Muscle of arm (tissue), 12 donors: ENCODE data around the gene S100A1. TPM values are rescaled to one million over a fixed set of nuclear protein-coding genes. Genes with fewer than 3 reads are reported as not detected.
"Not testable (repeated sequence)": the region's sequence is repeated elsewhere in the genome, so short reads cannot be mapped to it uniquely, and the experiment has no call there.

Experiments
- DNase-seq: peaks from one replicate; pipeline ENCODE4 v3.0.0-alpha.2; 2013
- polyA plus RNA-seq, 12 donors: library from polyadenylated mRNA; unstranded; fragments of 120-200 nt; gene quantifications; one replicate each; pipeline ENCODE4 v1.2.1, GENCODE V29; 2013; ENCODE audit not compliant: insufficient read length in 12 of 12

Gene S100A1
- polyA plus RNA-seq, 12 donors: 2.9 to 20.1 (median 7.0) TPM; not detected in 2

GRCh38 chr1:153649863-153650235 is 21.6 kb downstream of the S100A1 start:
- peak; percentile 55 for DNase-seq

GRCh38 chr1:153651771-153652170 is 23.5 kb downstream of the S100A1 start:
- DNase-seq: no peak

GRCh38 chr1:153652805-153653500 is 24.7 kb downstream of the S100A1 start:
- no peak for DNase-seq

- DNase-seq: no peak
Measured at GRCh38 chr1:153655333-153655732, 27.1 kb downstream of the S100A1 start.

- DNase-seq: peak; percentile 94
Measured at GRCh38 chr1:153658400-153659174, 30.4 kb downstream of the S100A1 start, which contains the start of gene SNAPIN. SNAPIN (plus strand) TSS chr1:153658703; CDS start chr1:153658744, 41 bp downstream.

- no peak for DNase-seq
Measured at GRCh38 chr1:153659175-153659534, 30.9 kb downstream of the S100A1 start.

GRCh38 chr1:153659656-153660055 is 31.4 kb downstream of the S100A1 start:
- DNase-seq: no peak

GRCh38 chr1:153661111-153661708 is 33.0 kb downstream of the S100A1 start:
- DNase-seq: no peak

GRCh38 chr1:153662269-153662668 is 34.0 kb downstream of the S100A1 start:
- no peak for DNase-seq

- DNase-seq: no peak
Measured at GRCh38 chr1:153663211-153663610, 35.0 kb downstream of the S100A1 start.

- no peak for DNase-seq
Measured at GRCh38 chr1:153667439-153667838, 39.2 kb downstream of the S100A1 start.

- DNase-seq: not testable (repeated sequence)
Measured at GRCh38 chr1:153668672-153669071, 40.4 kb downstream of the S100A1 start.

GRCh38 chr1:153669606-153670005 is 41.4 kb downstream of the S100A1 start:
- DNase-seq: no peak

GRCh38 chr1:153670257-153670858 is 42.1 kb downstream of the S100A1 start:
- DNase-seq: no peak

- DNase-seq: peak; percentile 99
Measured at GRCh38 chr1:153670859-153671627, 42.8 kb downstream of the S100A1 start, which contains the start of gene ILF2. ILF2 (minus strand) TSS chr1:153670993; CDS start chr1:153670922, 71 bp downstream.

- DNase-seq: not testable (repeated sequence)
Measured at GRCh38 chr1:153671628-153672353, 43.6 kb downstream of the S100A1 start.

GRCh38 chr1:153673511-153673910 is 45.3 kb downstream of the S100A1 start:
- no peak for DNase-seq

- DNase-seq: no peak
Measured at GRCh38 chr1:153677718-153678518, 49.7 kb downstream of the S100A1 start.

- no peak for DNase-seq
Measured at GRCh38 chr1:153678519-153679336, 50.5 kb downstream of the S100A1 start, which contains the start of gene NPR1. NPR1 (plus strand) TSS chr1:153678688; CDS start chr1:153679109, 421 bp downstream.
